Natural killer cell treated with Interleukin-12 subunit alpha and Interleukin-12 subunit beta and Interleukin-15 and Interleukin-18, amount 100 ng/mL, for 72 hours (primary cell): ENCODE data around the gene EYA2. TPM values are rescaled to one million over a fixed set of nuclear protein-coding genes. Genes with fewer than 3 reads are reported as not detected.

Experiments used
- ATAC-seq, 2 donors: fragments of 150-1000 bp; cut with Tn5 transposase in 1 of 2; sonication (Bioruptor Pico), chemical (Tn5 transposase) in 1 of 2; 2 replicates each; pipeline ENCODE4 v1.10.0; 2021
- DNase-seq: peaks from one replicate; pipeline ENCODE4 v3.0.0; 2022; ENCODE audit warnings: low spot score
- H3K27ac Mint-ChIP-seq, 2 donors: 1 replicate in 1 of 2; 2 replicates in 1 of 2; pipeline ENCODE4 v1.8.0; 2022; ENCODE audit warnings: mixed read lengths in 2 of 2, mild to moderate bottlenecking in 1 of 2, moderate library complexity in 1 of 2
- H3K27me3 Mint-ChIP-seq, 2 donors: 1 replicate in 1 of 2; 2 replicates in 1 of 2; pipeline ENCODE4 v1.8.0; 2022; ENCODE audit warnings: mixed read lengths in 2 of 2
- H3K36me3 Mint-ChIP-seq: one replicate; pipeline ENCODE4 v1.8.0; 2022; ENCODE audit warnings: mixed read lengths
- H3K4me1 Mint-ChIP-seq, 2 donors: 1 replicate in 1 of 2; 2 replicates in 1 of 2; pipeline ENCODE4 v1.8.0; 2022; ENCODE audit warnings: low read depth in 2 of 2, mixed read lengths in 2 of 2, mild to moderate bottlenecking in 1 of 2
- H3K4me3 Mint-ChIP-seq: one replicate; pipeline ENCODE4 v1.8.0; 2022; ENCODE audit warnings: mixed read lengths
- H3K9me3 Mint-ChIP-seq: 2 replicates; pipeline ENCODE4 v1.8.0; 2022; ENCODE audit warnings: mixed read lengths
- total RNA-seq, 2 donors: library from RNA; stranded (reverse); gene quantifications; one replicate each; pipeline ENCODE4 v1.2.3, GENCODE V29; 2022

Gene EYA2
- total RNA-seq, 2 donors from 2014 or later, result 0.17 TPM; not detected in 1

DNA sequence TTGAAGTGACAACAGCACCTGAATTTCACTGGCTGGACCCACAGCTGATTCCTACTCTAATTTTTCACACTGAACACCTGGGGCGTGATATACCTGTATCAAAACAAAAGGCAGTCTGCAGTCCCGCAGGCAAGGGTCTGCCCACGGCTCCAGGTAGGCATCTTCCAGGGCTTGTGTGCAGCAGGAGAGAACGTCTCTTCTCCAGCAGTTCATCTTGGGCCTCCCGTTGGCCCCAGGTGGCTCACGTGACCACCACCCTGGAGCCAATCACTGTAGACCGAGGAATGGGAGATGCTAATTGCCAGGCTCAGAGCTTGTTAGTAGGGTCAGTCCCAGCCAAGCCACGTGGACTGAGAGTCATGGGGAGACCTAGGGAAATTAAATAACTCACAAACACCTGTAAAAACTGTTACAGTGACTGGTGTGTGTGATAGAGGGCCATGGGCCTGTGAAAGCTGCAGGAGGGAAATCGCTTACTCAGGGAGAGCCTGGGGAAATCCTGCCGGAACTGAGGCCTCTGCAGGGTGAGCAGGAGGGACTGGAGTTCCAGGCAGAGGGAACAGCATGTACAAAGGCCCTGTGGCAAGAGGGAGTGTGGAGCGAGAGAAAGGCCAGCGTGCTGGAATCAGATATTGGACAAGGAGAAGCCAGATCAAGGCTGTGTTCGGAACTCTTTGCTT, 83.4 kb downstream of the EYA2 start:
- peaks cover under 1% of the 10 kb centered on the region for H3K36me3 Mint-ChIP-seq
- H3K9me3 Mint-ChIP-seq, result peaks cover 4% of the 10 kb centered on the region
- H3K27ac Mint-ChIP-seq, result no peak overlapping the region
- no peak for DNase-seq
- H3K4me1 Mint-ChIP-seq, result no peaks in the 10 kb centered on the region
- no peak overlapping the region for H3K4me3 Mint-ChIP-seq
- peaks cover 28 to 38% of the 10 kb centered on the region in 2 donors for H3K27me3 Mint-ChIP-seq
- ATAC-seq, result no peak

DNA sequence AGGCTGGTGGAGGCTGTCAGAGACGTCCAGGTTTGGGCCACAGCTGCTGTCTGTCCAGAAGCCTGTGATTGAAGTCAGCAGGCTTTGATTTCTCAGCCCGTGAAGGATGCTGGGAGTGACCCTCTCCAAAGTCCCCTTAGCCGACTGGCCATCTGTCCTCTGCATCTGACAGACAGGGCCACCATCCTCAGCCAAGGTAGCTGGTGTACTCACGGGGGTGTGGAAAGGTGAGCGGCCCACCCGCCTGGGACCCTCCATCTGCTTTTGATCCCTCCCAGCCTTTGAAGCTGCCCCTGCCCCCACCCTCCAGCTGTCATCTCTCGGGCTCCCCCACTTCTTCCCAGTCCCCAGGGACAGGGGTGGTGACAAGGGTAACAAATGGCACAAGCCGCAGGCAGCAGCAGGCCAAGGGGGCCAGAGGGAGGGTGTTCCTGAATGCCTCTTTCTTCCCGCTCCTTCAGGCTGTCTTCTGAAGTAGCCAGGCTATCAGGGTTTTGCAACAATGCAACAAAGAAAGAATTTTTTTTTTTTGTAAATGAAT, 84.4 kb downstream of the EYA2 start:
- ATAC-seq (peak in 1 of 2 donors; percentile 48), DNase-seq (no peak)
- peaks cover 8% of the 10 kb centered on the region for H3K36me3 Mint-ChIP-seq
- no peaks in the 10 kb centered on the region for H3K4me1 Mint-ChIP-seq
- peaks cover 32 to 40% of the 10 kb centered on the region in 2 donors for H3K27me3 Mint-ChIP-seq
- no peak overlapping the region for H3K27ac Mint-ChIP-seq
- H3K4me3 Mint-ChIP-seq, result no peak overlapping the region
- H3K9me3 Mint-ChIP-seq, result peaks cover 9% of the 10 kb centered on the region

DNA sequence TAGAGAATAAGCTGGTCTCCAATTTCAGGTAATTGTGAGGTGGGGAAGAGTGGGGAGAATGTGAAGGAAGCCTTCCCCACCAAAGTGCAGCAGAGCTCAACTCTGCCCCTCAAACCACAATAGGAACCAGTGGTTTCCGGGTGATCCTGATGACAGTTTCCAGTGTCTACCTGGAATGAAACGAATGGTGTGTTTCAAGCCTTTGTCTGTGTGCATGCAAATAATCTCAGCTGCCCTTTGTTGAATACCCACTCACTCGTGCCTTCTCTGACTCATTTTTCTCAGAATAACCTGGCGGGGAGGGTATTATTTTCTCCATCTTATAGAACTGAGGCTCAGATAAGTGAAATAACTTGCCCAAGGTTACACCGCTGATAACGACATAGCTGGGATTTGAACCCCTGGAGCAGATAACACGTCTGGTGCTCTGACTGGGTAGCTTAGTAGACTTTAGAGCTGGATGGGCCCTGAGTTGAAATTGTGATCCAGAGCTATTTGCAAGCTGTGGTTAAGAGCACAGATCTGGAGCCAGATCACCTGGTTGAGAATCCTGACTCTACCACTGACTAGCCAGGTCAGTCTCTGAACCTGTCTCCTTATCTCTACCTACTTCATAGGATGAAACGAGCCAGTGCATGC, 85.1 kb downstream of the EYA2 start:
- peaks cover 9% of the 10 kb centered on the region for H3K9me3 Mint-ChIP-seq
- H3K27ac Mint-ChIP-seq, result no peak overlapping the region
- H3K27me3 Mint-ChIP-seq, result peaks cover 38 to 47% of the 10 kb centered on the region in 2 donors
- no peaks in the 10 kb centered on the region for H3K4me1 Mint-ChIP-seq
- DNase-seq, result no peak
- peaks cover 8% of the 10 kb centered on the region for H3K36me3 Mint-ChIP-seq
- no peak for ATAC-seq
- H3K4me3 Mint-ChIP-seq, result no peak overlapping the region

- Mint-ChIP-seq H3K4me3 (no peak overlapping the region), H3K36me3 (peaks cover 8% of the 10 kb centered on the region), H3K9me3 (peaks cover 9% of the 10 kb centered on the region), H3K4me1 (no peaks in the 10 kb centered on the region), H3K27me3 (peaks cover 43 to 53% of the 10 kb centered on the region in 2 donors), H3K27ac (no peak overlapping the region)
- no peak for ATAC-seq
- DNase-seq, result no peak
These were observed 86.5 kb downstream of the EYA2 start for GRCh38 chr20:46981184-46981583.

GRCh38 chr20:46983466-46983865, 88.8 kb downstream of the EYA2 start:
- Mint-ChIP-seq H3K27me3 (peaks cover 40 to 45% of the 10 kb centered on the region in 2 donors), H3K27ac (no peak overlapping the region), H3K36me3 (peaks cover 8% of the 10 kb centered on the region), H3K9me3 (peaks cover 9% of the 10 kb centered on the region), H3K4me1 (no peaks in the 10 kb centered on the region), H3K4me3 (no peak overlapping the region)
- no peak for DNase-seq
- ATAC-seq, result no peak

GRCh38 chr20:46984405-46984804, 89.8 kb downstream of the EYA2 start:
- H3K27ac Mint-ChIP-seq, result no peak overlapping the region
- peaks cover 9% of the 10 kb centered on the region for H3K9me3 Mint-ChIP-seq
- peaks cover 8% of the 10 kb centered on the region for H3K36me3 Mint-ChIP-seq
- peaks cover 36 to 43% of the 10 kb centered on the region in 2 donors for H3K27me3 Mint-ChIP-seq
- no peak for DNase-seq
- ATAC-seq, result no peak
- no peaks in the 10 kb centered on the region for H3K4me1 Mint-ChIP-seq
- H3K4me3 Mint-ChIP-seq, result no peak overlapping the region

- H3K9me3 Mint-ChIP-seq, result peaks cover 9% of the 10 kb centered on the region
- no peak overlapping the region for H3K27ac Mint-ChIP-seq
- no peak for DNase-seq
- peaks cover 39 to 45% of the 10 kb centered on the region in 2 donors for H3K27me3 Mint-ChIP-seq
- no peak for ATAC-seq
- peaks cover 8% of the 10 kb centered on the region for H3K36me3 Mint-ChIP-seq
- no peak overlapping the region for H3K4me3 Mint-ChIP-seq
- H3K4me1 Mint-ChIP-seq, result no peaks in the 10 kb centered on the region
These were observed 90.6 kb downstream of the EYA2 start for GRCh38 chr20:46985250-46985649.

DNA sequence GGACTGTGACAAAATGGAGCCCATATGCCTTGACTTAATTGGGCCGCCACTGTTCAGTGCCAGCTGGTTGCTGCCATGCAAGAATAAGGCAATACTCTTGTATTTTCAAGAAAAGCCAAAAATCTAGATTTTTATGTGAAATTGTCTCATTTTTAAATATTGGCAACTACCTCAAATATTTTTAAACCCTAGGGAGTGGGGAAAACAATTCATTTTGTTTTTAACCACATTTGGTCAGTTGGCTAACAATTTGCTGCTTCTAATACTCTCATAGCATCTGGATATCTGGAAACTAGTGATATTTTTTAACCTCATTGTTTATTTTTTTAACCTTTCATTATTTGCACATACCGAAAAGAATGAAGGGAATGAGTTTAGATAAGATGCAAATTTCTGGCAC, 91.0 kb downstream of the EYA2 start:
- Mint-ChIP-seq H3K27me3 (peaks cover 38 to 45% of the 10 kb centered on the region in 2 donors), H3K9me3 (peaks cover 9% of the 10 kb centered on the region), H3K36me3 (peaks cover 8% of the 10 kb centered on the region), H3K4me3 (no peak overlapping the region), H3K4me1 (no peaks in the 10 kb centered on the region), H3K27ac (no peak overlapping the region)
- ATAC-seq (no peak), DNase-seq (no peak)

GRCh38 chr20:46987001-46987400, 92.4 kb downstream of the EYA2 start:
- Mint-ChIP-seq H3K27me3 (peaks cover 36 to 46% of the 10 kb centered on the region in 2 donors), H3K36me3 (peaks cover 8% of the 10 kb centered on the region), H3K9me3 (peaks cover 9% of the 10 kb centered on the region), H3K27ac (no peak overlapping the region), H3K4me3 (no peak overlapping the region), H3K4me1 (no peaks in the 10 kb centered on the region)
- ATAC-seq (no peak), DNase-seq (no peak)

GRCh38 chr20:46990017-46990595, 95.5 kb downstream of the EYA2 start:
- peak overlapping the region; percentile 3 for H3K4me3 Mint-ChIP-seq
- no peaks in the 10 kb centered on the region for H3K9me3 Mint-ChIP-seq
- no peaks in the 10 kb centered on the region for H3K36me3 Mint-ChIP-seq
- ATAC-seq, result peak in 1 of 2 donors; percentile 69
- H3K4me1 Mint-ChIP-seq, result peaks cover 8 to 14% of the 10 kb centered on the region in 2 donors
- no peak overlapping the region for H3K27ac Mint-ChIP-seq
- peaks cover 22 to 23% of the 10 kb centered on the region in 2 donors for H3K27me3 Mint-ChIP-seq
- no peak for DNase-seq

GRCh38 chr20:46990596-46991104, 96.0 kb downstream of the EYA2 start:
- H3K36me3 Mint-ChIP-seq, result no peaks in the 10 kb centered on the region
- DNase-seq, result no peak
- H3K4me1 Mint-ChIP-seq, result peaks cover 8 to 14% of the 10 kb centered on the region in 2 donors
- no peak for ATAC-seq
- H3K27ac Mint-ChIP-seq, result no peak overlapping the region
- peaks cover 19% of the 10 kb centered on the region in 2 donors for H3K27me3 Mint-ChIP-seq
- no peaks in the 10 kb centered on the region for H3K9me3 Mint-ChIP-seq
- H3K4me3 Mint-ChIP-seq, result no peak overlapping the region

DNA sequence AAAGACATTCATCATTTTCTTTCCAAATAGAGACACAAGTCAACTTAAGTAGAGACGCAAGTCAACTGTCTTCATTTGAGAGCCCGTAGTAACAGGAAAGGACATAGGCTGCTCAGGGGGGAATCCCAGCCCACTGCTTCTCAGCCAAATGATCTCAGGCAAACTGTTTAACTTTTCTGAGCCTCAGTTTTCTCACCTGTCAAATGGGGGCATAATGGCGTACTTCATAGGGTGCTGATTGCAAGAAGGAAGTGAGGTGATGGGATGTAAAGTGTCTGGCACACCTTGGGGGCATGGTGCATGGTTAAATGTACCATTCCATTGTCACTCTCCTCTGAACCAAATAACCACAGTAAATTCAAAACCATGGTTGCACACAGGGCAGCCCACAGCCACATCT, 96.5 kb downstream of the EYA2 start:
- H3K4me3 Mint-ChIP-seq, result no peak overlapping the region
- no peaks in the 10 kb centered on the region for H3K9me3 Mint-ChIP-seq
- peaks cover 19% of the 10 kb centered on the region in 2 donors for H3K27me3 Mint-ChIP-seq
- no peaks in the 10 kb centered on the region for H3K36me3 Mint-ChIP-seq
- H3K27ac Mint-ChIP-seq, result no peak overlapping the region
- DNase-seq, result no peak
- no peak for ATAC-seq
- peaks cover 8 to 14% of the 10 kb centered on the region in 2 donors for H3K4me1 Mint-ChIP-seq

- DNase-seq (no peak), ATAC-seq (no peak)
- Mint-ChIP-seq H3K4me3 (no peak overlapping the region), H3K4me1 (peaks cover 8 to 14% of the 10 kb centered on the region in 2 donors), H3K36me3 (no peaks in the 10 kb centered on the region), H3K27me3 (peaks cover 19 to 22% of the 10 kb centered on the region in 2 donors), H3K27ac (no peak overlapping the region), H3K9me3 (no peaks in the 10 kb centered on the region)
These were observed 97.4 kb downstream of the EYA2 start for GRCh38 chr20:46991880-46992639.
